Sigmoid colon (tissue), 4 donors: ENCODE results near the gene ACAA1.

Experiments used
- POLR2A ChIP-seq, 2 donors: fragments of 450-650 bp; IDR thresholded peaks; one replicate each; pipeline ENCODE4 v1.6.1; 2016; ENCODE audit warnings: antibody characterized with exemption in 2 of 2, mild to moderate bottlenecking in 2 of 2, moderate library complexity in 2 of 2
- POLR2AphosphoS5 ChIP-seq, 4 donors: sonication (generic); formaldehyde crosslinking; IDR thresholded peaks; one replicate each; pipeline ENCODE4 v1.6.1; 2017; ENCODE audit warnings: antibody characterized with exemption in 4 of 4
- TF ChIP-seq, protein P1 (sequence below), 4 experiments: fragments of 450-650 bp in 3 of 4; fragments of 200-600 bp in 1 of 4; IDR thresholded peaks; one replicate each; pipeline ENCODE4 v1.5.1; 2016 to 2019; ENCODE audit warnings: antibody characterized with exemption in 4 of 4, mild to moderate bottlenecking in 3 of 4, moderate library complexity in 2 of 4

DNA sequence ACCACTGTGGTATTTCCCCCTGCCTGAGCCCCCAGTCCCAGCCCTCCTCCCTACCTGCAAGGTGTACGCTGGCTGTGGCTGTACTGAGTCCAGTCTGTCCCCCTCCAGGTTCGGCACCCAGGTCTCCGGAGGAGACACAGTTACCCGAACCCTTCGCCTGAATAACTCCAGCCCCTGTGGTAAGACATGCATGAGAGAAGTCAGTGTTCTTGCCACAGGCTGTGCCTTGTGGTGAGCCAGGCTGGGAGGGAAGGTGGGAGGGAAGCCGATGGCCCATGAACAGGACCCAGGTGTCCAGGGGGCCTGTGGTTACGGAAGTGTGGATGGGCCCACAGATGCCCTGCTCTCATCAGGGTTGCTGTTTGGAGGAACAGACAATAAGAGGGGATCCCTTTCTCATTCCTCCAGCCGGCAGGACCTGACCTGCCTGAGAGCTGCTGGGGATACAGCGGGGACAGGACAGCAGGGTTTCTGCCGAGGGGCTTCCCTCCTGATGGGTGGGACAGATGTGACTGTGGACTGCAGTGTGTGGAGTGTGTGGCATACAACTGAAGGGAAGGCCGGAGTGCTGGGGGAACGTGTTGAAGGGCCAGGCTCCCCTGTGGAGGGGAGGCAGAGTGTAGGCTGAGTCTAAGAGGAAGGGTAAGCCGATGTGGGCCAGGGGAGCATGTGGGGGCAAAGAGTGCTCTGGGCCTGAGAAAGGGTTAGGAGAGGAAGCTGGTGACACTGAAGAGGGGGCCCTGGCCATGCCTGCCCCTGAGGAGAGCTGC, 21.9 kb downstream of the ACAA1 start:
- TF ChIP-seq, protein P1, sequence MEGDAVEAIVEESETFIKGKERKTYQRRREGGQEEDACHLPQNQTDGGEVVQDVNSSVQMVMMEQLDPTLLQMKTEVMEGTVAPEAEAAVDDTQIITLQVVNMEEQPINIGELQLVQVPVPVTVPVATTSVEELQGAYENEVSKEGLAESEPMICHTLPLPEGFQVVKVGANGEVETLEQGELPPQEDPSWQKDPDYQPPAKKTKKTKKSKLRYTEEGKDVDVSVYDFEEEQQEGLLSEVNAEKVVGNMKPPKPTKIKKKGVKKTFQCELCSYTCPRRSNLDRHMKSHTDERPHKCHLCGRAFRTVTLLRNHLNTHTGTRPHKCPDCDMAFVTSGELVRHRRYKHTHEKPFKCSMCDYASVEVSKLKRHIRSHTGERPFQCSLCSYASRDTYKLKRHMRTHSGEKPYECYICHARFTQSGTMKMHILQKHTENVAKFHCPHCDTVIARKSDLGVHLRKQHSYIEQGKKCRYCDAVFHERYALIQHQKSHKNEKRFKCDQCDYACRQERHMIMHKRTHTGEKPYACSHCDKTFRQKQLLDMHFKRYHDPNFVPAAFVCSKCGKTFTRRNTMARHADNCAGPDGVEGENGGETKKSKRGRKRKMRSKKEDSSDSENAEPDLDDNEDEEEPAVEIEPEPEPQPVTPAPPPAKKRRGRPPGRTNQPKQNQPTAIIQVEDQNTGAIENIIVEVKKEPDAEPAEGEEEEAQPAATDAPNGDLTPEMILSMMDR (IDR thresholded peaks at IDR 0.05): no peak
- TF ChIP-seq POLR2AphosphoS5 (IDR thresholded peaks at IDR 0.05) (no peak), POLR2A (IDR thresholded peaks at IDR 0.05) (no peak)
